GM21447 (cell line): ENCODE measurements around the gene SIM1.

ENCODE experiments used
- ATAC-seq: cut with Tn5 transposase; IDR thresholded peaks from one replicate; pipeline ENCODE4 v1.9.1; 2021; ENCODE audit not compliant: unreplicated experiment

The SIM1 gene

GRCh38 chr6:100457311-100457990 lies 7.3 kb downstream of the SIM1 start:
- ATAC-seq, result no peak

- ATAC-seq, result no peak
Observed at GRCh38 chr6:100456908-100457235, 7.8 kb downstream of the SIM1 start.

- no peak for ATAC-seq
Observed at GRCh38 chr6:100456141-100456907, 8.4 kb downstream of the SIM1 start.

DNA sequence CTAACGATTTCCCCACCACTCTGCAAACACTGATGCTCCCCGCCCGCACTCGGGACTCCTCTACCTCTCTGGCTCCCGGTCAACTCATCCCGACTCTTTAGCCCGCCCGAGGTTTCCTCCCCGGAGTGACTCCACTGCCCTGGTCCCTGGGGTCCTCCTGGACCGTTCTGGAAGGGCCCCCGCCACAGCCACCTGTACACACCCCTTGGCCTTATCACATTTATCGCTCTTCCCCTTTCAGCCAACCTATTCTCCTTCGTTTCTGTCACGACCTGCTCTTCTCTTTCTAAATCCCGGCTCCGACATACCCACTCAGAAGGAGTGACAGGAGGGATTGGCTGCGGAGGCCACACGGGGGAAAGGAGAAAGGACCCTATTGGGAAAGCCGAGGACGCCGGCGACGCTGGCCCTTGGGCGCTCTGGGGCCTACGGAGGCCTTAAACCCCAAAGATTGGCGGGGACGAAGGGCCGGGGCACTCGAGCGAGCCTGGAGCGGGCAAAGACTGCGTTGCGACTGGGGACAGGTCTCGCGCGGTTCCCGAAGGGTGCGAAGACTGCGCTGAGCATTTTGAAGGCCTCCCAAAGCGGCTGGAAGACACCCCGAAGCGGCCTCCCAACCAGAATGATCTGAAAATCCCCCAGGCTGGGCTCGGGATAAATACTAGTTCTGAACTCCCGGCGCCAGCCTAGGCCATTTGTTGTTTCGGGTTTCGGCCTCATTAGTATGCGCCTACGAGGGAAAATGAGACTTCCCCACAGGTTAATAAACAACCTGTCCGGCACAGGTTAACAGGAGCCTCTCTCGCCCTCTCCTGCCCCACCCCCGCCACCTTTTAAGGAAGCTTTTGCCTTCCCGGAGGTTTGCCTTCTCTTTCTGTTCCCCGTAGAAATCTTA lies 9.2 kb downstream of the SIM1 start:
- ATAC-seq, result peak; percentile 59

DNA sequence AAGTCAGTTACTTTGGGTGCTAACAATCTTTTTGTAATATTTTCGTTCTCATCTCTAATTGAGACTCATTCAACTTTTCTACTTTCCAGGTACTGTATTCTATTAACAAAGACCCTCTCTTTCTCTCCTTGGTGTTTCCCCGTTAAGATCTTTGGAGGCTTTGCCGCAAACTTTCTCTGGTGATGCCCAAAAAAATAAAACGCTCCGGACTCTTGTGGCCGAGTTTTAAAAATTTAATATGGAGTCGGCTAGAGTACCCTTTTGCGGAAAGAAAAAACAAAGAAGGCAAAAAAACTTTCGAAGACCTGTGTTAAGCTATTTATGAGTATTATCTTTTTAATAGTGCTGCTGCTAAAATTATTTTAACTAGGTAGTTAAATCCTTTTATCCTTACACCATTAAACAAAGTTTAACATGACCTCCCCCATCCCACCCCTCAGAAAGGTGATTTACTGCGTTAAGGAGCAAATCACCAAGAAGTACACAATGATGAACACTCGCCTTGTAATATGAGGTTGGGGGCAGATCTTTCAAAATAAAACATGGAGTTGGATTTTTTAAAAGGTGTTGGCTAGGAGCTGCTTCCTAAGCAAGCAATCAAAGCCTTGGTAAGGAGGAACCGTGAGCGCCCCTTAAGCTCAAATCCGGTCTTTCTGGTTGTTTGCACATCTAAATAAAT lies 10.0 kb downstream of the SIM1 start:
- ATAC-seq, result no peak

DNA sequence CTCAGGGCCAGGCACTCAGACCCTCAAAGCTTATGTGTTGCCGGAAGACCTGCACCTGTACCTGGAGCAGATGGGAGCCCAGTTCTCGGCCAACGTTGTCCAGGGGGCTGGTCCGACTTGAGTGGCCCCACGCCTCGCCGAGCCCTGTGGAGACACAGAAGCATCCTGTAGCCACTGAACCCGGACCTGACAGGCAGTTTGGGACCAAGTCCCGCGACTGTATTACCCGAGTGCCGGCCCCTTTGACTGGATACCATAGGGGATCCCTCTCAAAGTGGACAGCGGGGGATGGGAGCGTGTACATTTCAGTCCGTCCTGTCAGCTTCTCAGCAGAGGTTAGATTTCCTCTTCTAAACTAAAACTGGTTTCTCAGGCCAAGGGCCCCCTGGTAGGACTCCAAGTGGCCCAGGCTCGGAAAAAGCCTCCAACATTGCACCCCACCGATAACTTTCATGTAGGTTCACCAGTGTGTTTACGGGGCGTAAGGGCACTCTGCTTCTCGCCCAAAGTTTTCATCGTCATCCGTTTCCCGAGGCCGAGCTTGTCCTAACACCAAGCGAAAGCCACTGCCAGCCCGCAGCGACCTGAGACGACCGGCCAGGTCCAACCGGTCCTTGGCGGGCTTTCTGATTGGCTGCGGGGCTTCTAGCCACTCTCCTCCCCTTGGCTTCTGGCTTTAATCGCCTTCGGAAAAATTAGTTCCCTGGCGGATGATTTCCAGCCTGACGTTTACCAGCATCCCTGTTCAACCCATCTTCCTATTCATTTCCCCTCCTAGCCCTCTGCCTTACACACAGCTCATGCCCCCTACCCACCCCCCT lies 10.8 kb downstream of the SIM1 start:
- no peak for ATAC-seq

DNA sequence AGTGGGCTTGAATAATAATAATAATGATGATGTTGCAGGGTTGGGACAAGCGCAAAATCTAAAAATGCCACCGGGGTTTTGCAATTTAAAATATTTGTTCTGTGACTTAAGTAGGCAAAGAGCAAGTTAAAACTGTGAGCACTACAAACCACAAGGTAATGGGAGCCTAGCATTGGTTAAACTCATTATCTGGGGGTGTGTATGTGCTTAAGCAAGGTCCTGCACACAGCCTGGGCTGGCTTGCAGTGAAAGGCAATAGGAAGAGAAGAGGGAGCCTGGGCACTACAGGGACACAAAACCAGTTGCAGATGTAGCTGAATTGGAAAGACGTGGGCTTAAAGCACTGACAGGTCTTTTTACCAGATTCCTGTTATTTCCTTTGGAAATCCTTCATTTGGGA lies 11.7 kb downstream of the SIM1 start:
- no peak for ATAC-seq

GRCh38 chr6:100451577-100451976 lies 13.1 kb downstream of the SIM1 start:
- no peak for ATAC-seq

- ATAC-seq, result no peak
Observed at GRCh38 chr6:100449239-100449691, 15.5 kb downstream of the SIM1 start.

DNA sequence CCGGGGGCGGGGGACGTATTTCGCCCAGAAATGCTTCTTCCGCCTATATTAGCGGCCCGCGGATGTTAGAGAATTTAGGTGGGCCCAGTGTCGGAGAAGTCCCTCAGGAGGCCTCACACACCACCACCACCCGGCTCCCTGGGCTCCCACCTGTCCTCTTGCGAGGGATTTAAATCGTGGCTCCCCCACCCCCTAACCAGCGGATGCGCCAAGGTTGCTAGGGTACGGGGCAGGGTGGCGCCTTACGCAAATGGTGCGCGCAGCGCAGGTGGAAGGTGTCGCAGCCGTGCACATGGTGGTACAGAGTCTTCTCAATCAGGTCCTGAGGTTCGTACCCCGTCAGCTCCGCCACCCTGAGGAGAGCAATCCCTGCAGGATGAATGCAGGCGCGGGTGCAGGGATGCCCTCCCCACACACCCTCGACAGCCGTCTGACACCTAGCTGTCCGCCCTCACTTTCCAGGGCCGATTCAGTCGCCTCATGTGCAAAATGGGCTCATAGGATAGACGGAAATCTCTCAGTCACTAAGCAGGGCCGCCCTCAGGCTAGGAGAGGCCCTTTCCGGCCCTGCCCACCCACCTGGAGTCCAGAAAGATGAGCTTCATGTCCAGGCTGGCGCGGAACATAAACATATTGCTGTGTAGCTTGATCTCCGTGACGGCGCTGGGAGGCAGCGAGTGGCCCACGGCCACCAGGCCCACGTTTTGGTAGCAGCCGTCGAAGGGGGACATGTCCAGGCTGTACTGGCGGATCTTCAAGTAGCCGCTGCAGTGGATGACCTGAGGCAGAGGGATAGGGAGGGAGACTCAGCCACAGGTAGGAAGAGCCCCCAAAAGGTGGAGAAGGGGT lies 16.6 kb downstream of the SIM1 start:
- no peak for ATAC-seq

GRCh38 chr6:100447081-100447899 lies 17.4 kb downstream of the SIM1 start:
- ATAC-seq, result no peak

DNA sequence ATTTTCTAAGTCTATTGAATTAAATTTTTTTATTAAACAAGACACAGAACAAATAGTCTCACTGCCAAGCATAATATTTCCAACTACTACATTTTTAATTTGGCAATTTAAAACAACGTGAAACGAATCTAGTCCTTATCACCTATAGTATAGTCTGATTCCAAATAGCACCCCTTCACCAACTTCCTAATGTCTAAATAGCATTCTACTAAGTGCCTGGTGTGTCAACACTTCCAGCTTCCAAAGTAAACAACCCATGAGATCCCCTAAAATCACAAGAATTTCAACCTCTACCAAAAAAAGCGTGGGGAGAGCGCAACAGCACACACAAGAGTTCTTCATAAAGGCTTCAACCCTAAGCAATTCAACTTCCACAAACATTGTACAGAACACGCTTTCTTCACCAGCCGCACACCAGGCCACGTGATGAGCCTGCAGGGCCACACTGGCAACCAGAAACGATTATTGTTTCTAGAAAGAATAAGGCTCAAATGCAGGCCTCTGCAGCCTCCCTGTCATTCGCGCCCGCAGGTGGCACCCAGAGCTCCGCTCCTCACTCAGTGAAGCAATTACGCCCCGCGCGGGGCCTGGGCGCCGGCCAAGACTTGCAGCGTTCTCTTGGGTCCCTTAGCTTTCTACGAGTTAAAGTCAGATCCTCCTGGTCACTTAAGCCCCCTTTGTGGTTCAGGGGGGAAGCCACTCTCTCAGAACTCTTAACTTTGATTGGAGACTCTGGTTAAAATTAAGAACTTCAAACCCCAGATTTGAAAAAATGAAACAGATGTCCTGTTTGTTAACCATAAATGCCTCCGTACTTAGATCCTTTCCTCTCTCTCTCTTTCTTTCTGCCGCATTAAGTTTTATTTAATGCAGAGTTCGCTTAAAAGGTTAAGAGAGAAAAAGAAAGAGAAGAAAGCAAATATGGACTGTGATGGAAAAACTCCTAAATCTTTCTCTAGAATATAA lies 18.3 kb downstream of the SIM1 start:
- no peak for ATAC-seq

- ATAC-seq, result no peak
Observed at GRCh38 chr6:100445512-100445911, 19.2 kb downstream of the SIM1 start.

DNA sequence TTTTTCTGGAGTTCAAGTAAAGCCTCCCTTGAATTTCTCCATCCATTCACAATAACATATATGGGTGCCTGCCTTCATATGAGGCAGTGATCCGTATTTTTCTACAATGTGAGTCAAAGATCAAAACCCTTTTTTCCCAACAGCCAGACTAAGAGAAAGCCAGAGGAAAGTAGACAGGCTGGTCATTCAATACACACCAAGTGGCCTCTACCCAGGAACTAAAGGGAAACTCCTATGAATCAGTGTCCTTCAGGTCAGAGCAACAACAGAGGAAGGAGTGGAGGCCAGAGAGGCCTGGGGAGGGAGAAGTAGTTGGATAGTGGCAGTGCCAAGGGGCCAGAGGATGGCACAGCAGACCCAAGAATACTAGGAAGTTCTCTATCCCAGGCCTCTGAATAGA lies 23.8 kb downstream of the SIM1 start:
- no peak for ATAC-seq

DNA sequence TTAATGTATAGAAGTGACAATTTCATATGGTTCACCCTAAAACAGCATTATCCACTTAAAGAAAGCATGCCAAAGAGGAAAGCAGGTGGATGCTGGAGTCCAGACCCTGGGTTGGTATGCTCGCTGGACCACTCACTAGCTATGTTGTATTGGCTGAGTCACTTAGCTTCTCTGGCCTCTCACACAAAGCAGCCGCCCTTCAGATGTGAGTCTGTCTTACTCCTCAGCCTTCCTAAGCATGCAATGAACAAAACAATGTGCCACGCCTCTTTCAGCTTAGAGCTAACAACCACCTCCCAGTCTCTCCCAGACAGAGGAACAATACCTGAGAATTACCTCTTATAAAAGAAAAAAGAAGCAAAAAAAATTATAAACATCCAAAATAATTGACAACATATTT lies 29.4 kb downstream of the SIM1 start:
- no peak for ATAC-seq

DNA sequence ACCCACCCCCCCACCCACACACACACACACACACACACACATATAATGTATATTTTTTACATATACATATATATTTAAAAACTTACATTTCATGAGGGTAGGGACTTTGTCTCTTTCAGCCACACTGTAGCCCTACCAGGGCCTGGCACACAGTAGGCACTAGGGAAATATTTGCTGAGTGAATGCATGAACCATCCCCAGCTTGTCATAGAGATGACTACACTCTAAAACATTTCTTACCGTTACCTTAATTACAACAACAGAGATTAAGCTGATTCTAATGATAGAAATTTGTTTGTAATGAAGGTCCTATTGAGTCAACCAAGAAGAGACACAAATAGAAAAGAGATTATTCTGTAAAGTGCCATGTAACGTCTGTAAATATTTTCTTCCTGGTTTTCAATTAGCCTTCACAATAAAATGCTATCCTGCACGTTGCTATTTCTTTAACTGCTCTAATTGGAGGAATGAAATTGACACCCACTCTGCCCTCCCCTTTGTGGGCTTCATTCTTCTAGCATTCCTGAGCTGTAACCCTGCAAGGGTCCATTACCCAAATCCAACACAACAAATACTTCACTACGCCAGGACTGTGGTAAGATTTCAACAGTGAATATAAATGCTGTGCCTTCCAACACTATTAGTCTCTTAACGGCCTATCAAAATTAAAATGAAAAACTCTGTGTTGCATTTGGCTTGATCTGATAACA lies 30.8 kb downstream of the SIM1 start:
- ATAC-seq, result no peak

DNA sequence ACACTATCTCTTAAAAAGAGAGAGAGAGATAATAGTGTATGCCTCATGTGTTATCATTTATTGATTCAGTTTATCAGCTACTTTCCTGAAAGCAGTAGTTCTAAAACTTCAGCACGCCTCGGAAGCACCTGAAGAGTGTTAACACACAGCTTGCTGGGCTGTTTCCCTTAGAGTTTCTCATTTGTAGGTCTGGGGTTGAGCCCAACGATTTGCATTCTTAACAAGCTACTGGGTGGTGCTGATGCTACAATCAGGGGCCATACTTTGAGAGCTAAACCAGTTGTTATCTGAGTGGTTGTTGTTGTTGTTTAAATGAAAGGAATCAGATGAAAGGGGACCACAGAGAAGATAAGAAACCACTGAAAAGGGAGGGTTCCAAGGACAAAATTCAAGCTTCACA lies 32.6 kb downstream of the SIM1 start:
- ATAC-seq, result no peak
